Endothelial cell (in vitro differentiated cells): ENCODE results near the gene FLT1. TPM values are rescaled to one million over a fixed set of nuclear protein-coding genes. Genes with fewer than 3 reads are reported as not detected.

Experiments
- DNase-seq: peaks from one replicate; pipeline ENCODE4 v3.0.0; 2021; ENCODE audit warnings: low spot score
- H3K27ac Mint-ChIP-seq: one replicate; pipeline ENCODE4 v1.8.0; 2021; ENCODE audit warnings: mixed read lengths, inconsistent platforms; ENCODE audit not compliant: unreplicated experiment
- H3K27me3 Mint-ChIP-seq: one replicate; pipeline ENCODE4 v1.8.0; 2021; ENCODE audit warnings: mild to moderate bottlenecking, moderate library complexity, mixed read lengths, inconsistent platforms; ENCODE audit not compliant: unreplicated experiment
- H3K36me3 Mint-ChIP-seq: one replicate; pipeline ENCODE4 v1.8.0; 2021; ENCODE audit warnings: mild to moderate bottlenecking, low read depth, mixed read lengths, inconsistent platforms; ENCODE audit not compliant: unreplicated experiment
- H3K4me1 Mint-ChIP-seq: one replicate; pipeline ENCODE4 v1.8.0; 2021; ENCODE audit warnings: mild to moderate bottlenecking, mixed read lengths, inconsistent platforms; ENCODE audit not compliant: unreplicated experiment
- H3K4me3 Mint-ChIP-seq: one replicate; pipeline ENCODE4 v1.8.0; 2021; ENCODE audit warnings: mild to moderate bottlenecking, mixed read lengths, inconsistent platforms; ENCODE audit not compliant: unreplicated experiment
- H3K9me3 Mint-ChIP-seq: one replicate; pipeline ENCODE4 v1.8.0; 2021; ENCODE audit warnings: mixed read lengths, inconsistent platforms; ENCODE audit not compliant: unreplicated experiment
- total RNA-seq: library from RNA; stranded (reverse); fragmentation: NEBNext Ultra II Directional; extraction: Animal tissue kit (Norgen Biotek cat#: 25700); gene quantifications from one replicate; pipeline ENCODE4 v1.2.1, GENCODE V29; 2021; ENCODE audit not compliant: unreplicated experiment
- TF ChIP-seq, protein P1 (sequence below): fragments of 200-600 bp; sonication (generic); IDR thresholded peaks from one replicate; pipeline ENCODE4 v1.5.0; 2021; ENCODE audit warnings: antibody characterized with exemption; ENCODE audit not compliant: unreplicated experiment

Gene FLT1
- total RNA-seq, 1 donor from 2014 or later: 759 TPM

- H3K9me3 Mint-ChIP-seq: no peaks in the 10 kb centered on the region
- no peak for DNase-seq
- peaks cover 5% of the 10 kb centered on the region for H3K27me3 Mint-ChIP-seq
- H3K36me3 Mint-ChIP-seq: peaks cover 48% of the 10 kb centered on the region
- peak overlapping the region; percentile 54 for H3K27ac Mint-ChIP-seq
- H3K4me3 Mint-ChIP-seq: no peak overlapping the region
- peaks cover 69% of the 10 kb centered on the region for H3K4me1 Mint-ChIP-seq
- TF ChIP-seq, protein P1, sequence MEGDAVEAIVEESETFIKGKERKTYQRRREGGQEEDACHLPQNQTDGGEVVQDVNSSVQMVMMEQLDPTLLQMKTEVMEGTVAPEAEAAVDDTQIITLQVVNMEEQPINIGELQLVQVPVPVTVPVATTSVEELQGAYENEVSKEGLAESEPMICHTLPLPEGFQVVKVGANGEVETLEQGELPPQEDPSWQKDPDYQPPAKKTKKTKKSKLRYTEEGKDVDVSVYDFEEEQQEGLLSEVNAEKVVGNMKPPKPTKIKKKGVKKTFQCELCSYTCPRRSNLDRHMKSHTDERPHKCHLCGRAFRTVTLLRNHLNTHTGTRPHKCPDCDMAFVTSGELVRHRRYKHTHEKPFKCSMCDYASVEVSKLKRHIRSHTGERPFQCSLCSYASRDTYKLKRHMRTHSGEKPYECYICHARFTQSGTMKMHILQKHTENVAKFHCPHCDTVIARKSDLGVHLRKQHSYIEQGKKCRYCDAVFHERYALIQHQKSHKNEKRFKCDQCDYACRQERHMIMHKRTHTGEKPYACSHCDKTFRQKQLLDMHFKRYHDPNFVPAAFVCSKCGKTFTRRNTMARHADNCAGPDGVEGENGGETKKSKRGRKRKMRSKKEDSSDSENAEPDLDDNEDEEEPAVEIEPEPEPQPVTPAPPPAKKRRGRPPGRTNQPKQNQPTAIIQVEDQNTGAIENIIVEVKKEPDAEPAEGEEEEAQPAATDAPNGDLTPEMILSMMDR: no peak
Observed at GRCh38 chr13:28477709-28477973, 17.3 kb downstream of the FLT1 start.

GRCh38 chr13:28476919-28477708 is 17.8 kb downstream of the FLT1 start:
- H3K36me3 Mint-ChIP-seq: peaks cover 49% of the 10 kb centered on the region
- peaks cover 69% of the 10 kb centered on the region for H3K4me1 Mint-ChIP-seq
- no peak for DNase-seq
- H3K27ac Mint-ChIP-seq: peak overlapping the region; percentile 54
- H3K27me3 Mint-ChIP-seq: peaks cover 5% of the 10 kb centered on the region
- TF ChIP-seq, protein P1: no peak
- H3K4me3 Mint-ChIP-seq: peak overlapping the region; percentile 59
- H3K9me3 Mint-ChIP-seq: no peaks in the 10 kb centered on the region

GRCh38 chr13:28475916-28476725 is 18.8 kb downstream of the FLT1 start:
- peaks cover 68% of the 10 kb centered on the region for H3K4me1 Mint-ChIP-seq
- peak overlapping the region; percentile 44 for H3K27ac Mint-ChIP-seq
- H3K27me3 Mint-ChIP-seq: peaks cover 5% of the 10 kb centered on the region

GRCh38 chr13:28474491-28475134 is 20.3 kb downstream of the FLT1 start:
- Mint-ChIP-seq H3K4me1 (peaks cover 66% of the 10 kb centered on the region), H3K27me3 (peaks cover 5% of the 10 kb centered on the region), H3K4me3 (peak overlapping the region; percentile 77), H3K36me3 (peaks cover 47% of the 10 kb centered on the region), H3K9me3 (no peaks in the 10 kb centered on the region), H3K27ac (peak overlapping the region; percentile 81)
- TF ChIP-seq, protein P1: no peak
- no peak for DNase-seq

More at GRCh38 chr13:28475916-28476725, 18.8 kb downstream of the FLT1 start:
- H3K9me3 Mint-ChIP-seq: no peaks in the 10 kb centered on the region
- H3K36me3 Mint-ChIP-seq: peaks cover 52% of the 10 kb centered on the region
- TF ChIP-seq, protein P1: no peak
- peak overlapping the region; percentile 44 for H3K4me3 Mint-ChIP-seq
- DNase-seq: no peak
